ENCODE data around the gene ZNF669. TPM values are rescaled to one million over a fixed set of nuclear protein-coding genes. Genes with fewer than 3 reads are reported as not detected.
A peak's percentile ranks its signal among the peaks of the same experiment; 100 is the strongest.

ZNF669 gene
- total RNA-seq, 1 experiment from 2014 or later, result 16.8 TPM

DNA sequence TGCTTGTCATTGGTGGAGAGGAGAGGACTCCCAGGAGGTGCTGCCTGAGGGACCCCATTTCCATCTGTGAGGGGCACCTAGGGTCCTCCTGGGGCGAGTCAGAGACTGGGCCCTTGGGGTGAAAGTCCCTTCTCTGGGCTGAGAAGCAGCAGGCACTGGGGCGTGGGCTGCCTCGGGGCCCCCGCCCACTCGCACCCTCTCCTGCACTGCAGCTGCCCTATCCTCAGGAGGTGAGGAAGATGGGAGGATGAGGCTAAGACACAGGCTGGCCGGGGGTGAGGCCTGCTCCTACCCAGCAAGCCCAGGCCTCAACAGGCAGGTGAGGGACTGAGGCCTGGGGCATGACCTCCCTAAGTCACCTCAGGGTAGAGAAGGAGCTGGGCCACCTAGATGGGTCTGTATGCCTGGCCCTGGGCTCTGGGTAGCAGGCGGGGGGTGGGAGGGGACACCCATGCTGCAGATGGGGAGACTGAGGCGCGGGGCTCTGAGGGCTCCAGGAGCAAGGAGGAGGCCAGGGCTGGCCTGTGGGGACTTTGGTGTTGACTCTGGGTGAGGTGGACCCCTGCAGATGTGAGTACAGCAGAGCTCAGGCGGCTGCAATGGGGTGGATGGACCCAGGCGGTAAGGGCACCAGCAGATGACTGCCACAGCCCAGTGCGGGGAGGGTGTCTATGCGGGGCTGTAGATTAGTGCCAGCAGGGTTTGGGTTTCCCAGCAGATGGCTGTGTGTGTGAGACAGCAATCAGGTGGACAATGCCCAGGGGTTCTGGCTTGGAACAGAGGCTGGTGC, 10.4 kb upstream of the ZNF669 start:
- no peaks in the 10 kb centered on the region for H3K9me3 ChIP-seq
- no peak for DNase-seq

GRCh38 chr1:247113733-247114271, 9.6 kb upstream of the ZNF669 start:
- Histone ChIP-seq H3K4me3 (no peak overlapping the region), H3K9me3 (no peaks in the 10 kb centered on the region), H3K27me3 (no peaks in the 10 kb centered on the region), H3K36me3 (no peaks in the 10 kb centered on the region)
- no peak for DNase-seq

More for the DNA sequence above, 10.4 kb upstream of the ZNF669 start:
- H3K4me3 ChIP-seq, result no peak overlapping the region
- no peaks in the 10 kb centered on the region for H3K27me3 ChIP-seq
- H3K36me3 ChIP-seq, result no peaks in the 10 kb centered on the region

- Histone ChIP-seq H3K9me3 (no peaks in the 10 kb centered on the region), H3K36me3 (no peaks in the 10 kb centered on the region), H3K4me3 (no peak overlapping the region), H3K27me3 (no peaks in the 10 kb centered on the region)
- DNase-seq, result peak; percentile 88
Observed at GRCh38 chr1:247113094-247113497, 8.9 kb upstream of the ZNF669 start.

- Histone ChIP-seq H3K27me3 (no peaks in the 10 kb centered on the region), H3K9me3 (no peaks in the 10 kb centered on the region), H3K36me3 (no peaks in the 10 kb centered on the region), H3K4me3 (no peak overlapping the region)
- no peak for DNase-seq
Observed at GRCh38 chr1:247112479-247112781, 8.3 kb upstream of the ZNF669 start.

- DNase-seq, result peak; percentile 75
- no peaks in the 10 kb centered on the region for H3K27me3 ChIP-seq
- no peaks in the 10 kb centered on the region for H3K36me3 ChIP-seq
- H3K4me3 ChIP-seq, result peak overlapping the region; percentile 45
- H3K9me3 ChIP-seq, result no peaks in the 10 kb centered on the region
Observed at GRCh38 chr1:247111700-247112478, 7.7 kb upstream of the ZNF669 start.

- DNase-seq, result peak; percentile 35
- no peaks in the 10 kb centered on the region for H3K9me3 ChIP-seq
- H3K27me3 ChIP-seq, result no peaks in the 10 kb centered on the region
- peak overlapping the region; percentile 45 for H3K4me3 ChIP-seq
- no peaks in the 10 kb centered on the region for H3K36me3 ChIP-seq
Observed at GRCh38 chr1:247111259-247111699, 7.1 kb upstream of the ZNF669 start.

GRCh38 chr1:247110627-247111258, 6.6 kb upstream of the ZNF669 start:
- Histone ChIP-seq H3K4me3 (peak overlapping the region; percentile 45), H3K36me3 (no peaks in the 10 kb centered on the region), H3K27me3 (no peaks in the 10 kb centered on the region), H3K9me3 (no peaks in the 10 kb centered on the region)
- DNase-seq, result no peak

DNA sequence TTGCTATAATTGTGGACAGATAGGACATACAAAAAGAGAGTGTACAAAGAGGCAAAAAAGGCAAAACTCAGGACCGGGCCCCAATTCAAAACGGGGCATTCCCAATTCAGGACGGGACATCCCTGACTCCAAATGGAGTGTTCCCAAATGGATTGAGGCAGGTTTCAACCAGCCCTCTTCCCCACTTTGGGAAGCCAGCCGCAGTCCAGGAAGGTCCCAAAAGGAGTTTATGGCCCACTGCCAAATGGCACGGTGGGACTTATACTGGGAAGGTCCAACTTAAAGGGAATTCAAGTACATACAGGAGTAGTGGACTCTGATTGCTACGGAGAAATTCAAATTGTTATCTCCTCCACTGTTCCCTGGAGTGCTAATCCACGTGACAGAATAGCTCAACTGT, 3.5 kb upstream of the ZNF669 start:
- H3K9me3 ChIP-seq, result peaks cover 19% of the 10 kb centered on the region
- no peak for DNase-seq

DNA sequence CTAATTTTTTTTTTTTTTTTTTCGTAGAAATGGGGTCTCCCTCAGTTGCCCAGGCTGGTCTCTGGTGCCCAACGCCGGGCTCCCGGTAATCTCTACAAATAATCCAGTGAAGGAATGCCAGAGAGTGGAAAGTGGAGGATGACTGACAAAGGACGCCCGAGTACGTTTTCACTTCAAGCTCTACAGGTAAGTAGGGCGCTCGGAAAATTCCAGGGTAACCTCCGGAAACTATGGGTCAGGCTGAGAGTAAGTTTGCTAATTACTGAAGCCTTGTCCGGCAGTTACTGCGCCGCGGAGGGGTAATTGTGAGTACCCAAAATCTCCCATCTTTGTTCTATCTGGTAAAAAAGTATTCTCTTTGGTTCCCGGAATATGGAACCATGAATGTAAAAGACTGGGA, 1.8 kb upstream of the ZNF669 start:
- Histone ChIP-seq H3K27me3 (no peaks in the 10 kb centered on the region), H3K4me3 (no peak overlapping the region), H3K36me3 (peaks cover 19% of the 10 kb centered on the region), H3K9me3 (peaks cover 36% of the 10 kb centered on the region)
- DNase-seq, result no peak

More for the DNA sequence above, 3.5 kb upstream of the ZNF669 start:
- H3K36me3 ChIP-seq, result peaks cover 2% of the 10 kb centered on the region; the same call in 1 of the 2 replicates
- no peak overlapping the region for H3K4me3 ChIP-seq
- H3K27me3 ChIP-seq, result no peaks in the 10 kb centered on the region

GRCh38 chr1:247104965-247105364, 809 bp upstream of the ZNF669 start:
- H3K9me3 ChIP-seq, result peaks cover 46% of the 10 kb centered on the region
- peak overlapping the region; percentile 91 for H3K4me3 ChIP-seq
- DNase-seq, result no peak
- peaks cover 29% of the 10 kb centered on the region for H3K36me3 ChIP-seq
- H3K27me3 ChIP-seq, result no peaks in the 10 kb centered on the region

GRCh38 chr1:247102381-247102780, 1.8 kb downstream of the ZNF669 start:
- H3K9me3 ChIP-seq, result peaks cover 62% of the 10 kb centered on the region
- H3K27me3 ChIP-seq, result no peaks in the 10 kb centered on the region
- DNase-seq, result no peak
- H3K4me3 ChIP-seq, result no peak overlapping the region; the same call in 1 of the 2 replicates
- peaks cover 55% of the 10 kb centered on the region for H3K36me3 ChIP-seq

GRCh38 chr1:247100676-247101279, 3.4 kb downstream of the ZNF669 start:
- DNase-seq, result no peak
- H3K36me3 ChIP-seq, result peaks cover 62% of the 10 kb centered on the region
- no peaks in the 10 kb centered on the region for H3K27me3 ChIP-seq
- H3K4me3 ChIP-seq, result no peak overlapping the region
- peaks cover 62% of the 10 kb centered on the region for H3K9me3 ChIP-seq

- H3K4me3 ChIP-seq, result no peak overlapping the region
- no peaks in the 10 kb centered on the region for H3K27me3 ChIP-seq
- DNase-seq, result no peak
- H3K36me3 ChIP-seq, result peaks cover 52% of the 10 kb centered on the region
- peaks cover 38% of the 10 kb centered on the region for H3K9me3 ChIP-seq
Observed at GRCh38 chr1:247096958-247097357, 7.2 kb downstream of the ZNF669 start.

DNA sequence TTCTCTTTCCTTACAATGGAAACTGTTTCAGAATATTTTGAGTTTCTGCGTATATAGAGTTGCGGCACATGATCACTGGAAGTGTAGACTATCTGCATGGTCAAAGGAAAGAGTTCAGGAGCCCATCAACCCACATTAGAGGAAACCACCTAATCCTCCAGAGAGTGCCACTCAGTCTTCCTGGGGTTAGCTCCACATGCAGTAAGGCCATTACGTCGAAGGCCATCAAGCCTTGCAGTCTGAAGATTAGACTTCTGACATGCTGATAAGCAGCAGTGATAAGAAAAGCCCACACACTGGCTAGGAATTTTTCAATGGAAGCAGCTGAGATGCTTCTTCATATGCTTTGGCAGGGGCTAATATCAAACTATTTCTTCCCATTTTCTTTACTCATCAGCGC, 7.6 kb downstream of the ZNF669 start:
- Histone ChIP-seq H3K36me3 (peaks cover 48% of the 10 kb centered on the region), H3K27me3 (no peaks in the 10 kb centered on the region), H3K4me3 (no peak overlapping the region)

DNA sequence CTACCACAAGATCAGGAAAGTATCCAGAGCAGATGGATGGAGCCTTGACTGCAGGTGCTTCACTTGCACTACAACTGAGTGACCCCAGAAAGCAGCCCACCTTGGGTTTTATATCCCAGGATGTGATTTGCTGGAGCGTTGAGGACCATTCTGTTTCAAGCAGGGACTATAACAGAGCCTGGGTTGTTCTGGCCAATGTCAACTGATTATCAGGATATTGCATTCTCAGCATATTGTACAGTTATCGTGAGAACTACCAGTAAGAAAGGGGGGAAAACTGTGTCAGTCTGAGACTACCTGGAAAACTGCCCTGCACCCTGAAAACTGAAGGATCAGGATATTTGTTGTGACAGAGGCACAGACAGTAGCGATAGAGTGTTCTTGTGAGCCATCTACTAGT, 8.0 kb downstream of the ZNF669 start:
- no peak for DNase-seq

More for the DNA sequence above, 7.6 kb downstream of the ZNF669 start:
- H3K9me3 ChIP-seq, result peaks cover 34% of the 10 kb centered on the region
- DNase-seq, result no peak

DNA sequence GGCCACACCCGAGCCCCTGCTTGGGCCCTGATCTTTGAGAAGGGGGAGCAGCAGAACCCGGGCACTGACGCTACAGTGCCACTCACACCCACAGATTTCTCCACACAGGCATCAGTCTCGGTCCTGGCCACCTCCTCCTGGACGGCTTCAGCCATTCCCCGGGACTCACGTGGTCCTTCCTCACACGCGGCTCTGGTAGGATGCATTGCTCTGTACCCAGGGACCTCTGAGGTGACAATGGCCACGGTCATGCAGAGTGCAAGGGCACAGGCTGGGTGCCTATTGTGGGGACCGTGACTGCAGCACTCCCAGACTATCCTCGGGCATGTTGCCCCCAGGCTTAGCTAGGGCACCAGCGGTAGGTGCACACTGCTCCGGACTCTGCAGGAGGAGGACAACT, 13.7 kb downstream of the ZNF669 start:
- H3K9me3 ChIP-seq, result peaks cover 2% of the 10 kb centered on the region; the same call in 1 of the 2 replicates
- no peak for DNase-seq
- no peaks in the 10 kb centered on the region for H3K36me3 ChIP-seq
- no peaks in the 10 kb centered on the region for H3K27me3 ChIP-seq
- H3K4me3 ChIP-seq, result no peak overlapping the region

More for the DNA sequence above, 8.0 kb downstream of the ZNF669 start:
- no peak overlapping the region for H3K4me3 ChIP-seq
- H3K27me3 ChIP-seq, result no peaks in the 10 kb centered on the region
- peaks cover 44% of the 10 kb centered on the region for H3K36me3 ChIP-seq
- peaks cover 29% of the 10 kb centered on the region for H3K9me3 ChIP-seq

Measured in MG63 (cell line).